ENCODE data around the gene PTTG1IP2. TPM values are rescaled to one million over a fixed set of nuclear protein-coding genes. Genes with fewer than 3 reads are reported as not detected.

The PTTG1IP2 gene
- not detected for polyA plus RNA-seq (2012; ENCODE audit: insufficient read length, low read depth)

DNA sequence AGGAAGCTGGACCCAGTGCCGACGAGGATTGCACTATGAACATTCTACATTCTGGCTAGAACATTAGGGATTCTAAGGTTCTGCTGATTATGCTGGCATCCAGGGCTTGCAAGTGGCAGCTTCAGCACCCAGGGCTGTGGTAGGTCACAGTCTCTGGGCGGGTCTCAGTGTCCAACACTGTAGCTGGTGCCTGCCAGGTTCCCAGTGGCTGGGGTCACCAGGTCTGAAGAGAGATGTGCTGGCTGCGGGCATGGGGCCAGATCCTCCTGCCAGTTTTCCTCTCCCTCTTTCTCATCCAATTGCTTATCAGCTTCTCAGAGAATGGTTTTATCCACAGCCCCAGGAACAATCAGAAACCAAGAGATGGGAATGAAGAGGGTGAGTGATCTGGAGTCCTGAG lies at the start of gene PTTG1IP2:
Gene PTTG1IP2 (plus strand): TSS at position 86 of the 400 bp plus-strand sequence. CDS start 148 bp downstream, at position 234.
- no peak for TF ChIP-seq FOXP2 (optimal IDR thresholded peaks at IDR 0.05; ENCODE audit: borderline replicate concordance, extremely low read depth, extremely low read length, insufficient read depth)
- no peak for TF ChIP-seq TAF1 (IDR thresholded peaks at IDR 0.05; ENCODE audit: borderline replicate concordance, insufficient read depth, low read length)
- no peak for TF ChIP-seq POLR2AphosphoS5 (IDR thresholded peaks at IDR 0.05; ENCODE audit: low read depth, low read length)
- no peak for TF ChIP-seq SIN3A (IDR thresholded peaks at IDR 0.05; ENCODE audit: borderline replicate concordance, insufficient read depth, low read length)
- TF ChIP-seq, protein P1, sequence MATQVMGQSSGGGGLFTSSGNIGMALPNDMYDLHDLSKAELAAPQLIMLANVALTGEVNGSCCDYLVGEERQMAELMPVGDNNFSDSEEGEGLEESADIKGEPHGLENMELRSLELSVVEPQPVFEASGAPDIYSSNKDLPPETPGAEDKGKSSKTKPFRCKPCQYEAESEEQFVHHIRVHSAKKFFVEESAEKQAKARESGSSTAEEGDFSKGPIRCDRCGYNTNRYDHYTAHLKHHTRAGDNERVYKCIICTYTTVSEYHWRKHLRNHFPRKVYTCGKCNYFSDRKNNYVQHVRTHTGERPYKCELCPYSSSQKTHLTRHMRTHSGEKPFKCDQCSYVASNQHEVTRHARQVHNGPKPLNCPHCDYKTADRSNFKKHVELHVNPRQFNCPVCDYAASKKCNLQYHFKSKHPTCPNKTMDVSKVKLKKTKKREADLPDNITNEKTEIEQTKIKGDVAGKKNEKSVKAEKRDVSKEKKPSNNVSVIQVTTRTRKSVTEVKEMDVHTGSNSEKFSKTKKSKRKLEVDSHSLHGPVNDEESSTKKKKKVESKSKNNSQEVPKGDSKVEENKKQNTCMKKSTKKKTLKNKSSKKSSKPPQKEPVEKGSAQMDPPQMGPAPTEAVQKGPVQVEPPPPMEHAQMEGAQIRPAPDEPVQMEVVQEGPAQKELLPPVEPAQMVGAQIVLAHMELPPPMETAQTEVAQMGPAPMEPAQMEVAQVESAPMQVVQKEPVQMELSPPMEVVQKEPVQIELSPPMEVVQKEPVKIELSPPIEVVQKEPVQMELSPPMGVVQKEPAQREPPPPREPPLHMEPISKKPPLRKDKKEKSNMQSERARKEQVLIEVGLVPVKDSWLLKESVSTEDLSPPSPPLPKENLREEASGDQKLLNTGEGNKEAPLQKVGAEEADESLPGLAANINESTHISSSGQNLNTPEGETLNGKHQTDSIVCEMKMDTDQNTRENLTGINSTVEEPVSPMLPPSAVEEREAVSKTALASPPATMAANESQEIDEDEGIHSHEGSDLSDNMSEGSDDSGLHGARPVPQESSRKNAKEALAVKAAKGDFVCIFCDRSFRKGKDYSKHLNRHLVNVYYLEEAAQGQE (IDR thresholded peaks at IDR 0.05; ENCODE audit: insufficient read depth in 1 of 2, low read depth in 2 of 2, low read length in 2 of 2): no peak

DNA sequence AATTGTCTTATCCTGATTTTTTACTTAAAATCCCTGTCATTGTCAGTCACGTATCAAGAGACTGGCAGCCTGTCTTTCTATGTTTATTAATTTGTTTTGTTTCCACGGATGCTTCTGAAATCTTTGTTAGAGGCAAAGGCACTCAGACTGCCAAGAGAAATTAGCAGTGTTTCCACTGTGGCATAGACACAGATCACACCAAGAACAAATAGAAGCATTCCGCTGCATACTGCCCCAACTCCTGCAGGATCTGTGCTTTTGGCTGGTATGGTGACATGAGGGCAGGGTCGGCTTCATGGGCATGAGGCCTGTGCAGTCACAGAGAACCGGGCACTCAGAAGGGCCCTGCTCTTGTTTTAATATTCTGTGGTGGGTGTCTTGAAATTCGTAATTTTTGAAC lies 47.8 kb upstream of the PTTG1IP2 start:
- TF ChIP-seq FOXP2 (optimal IDR thresholded peaks at IDR 0.05; ENCODE audit: borderline replicate concordance, extremely low read depth, extremely low read length, insufficient read depth) (no peak), POLR2AphosphoS5 (IDR thresholded peaks at IDR 0.05; ENCODE audit: low read depth, low read length) (no peak), SIN3A (IDR thresholded peaks at IDR 0.05; ENCODE audit: borderline replicate concordance, insufficient read depth, low read length) (no peak), TAF1 (IDR thresholded peaks at IDR 0.05; ENCODE audit: borderline replicate concordance, insufficient read depth, low read length) (no peak)
- TF ChIP-seq, protein P1 (IDR thresholded peaks at IDR 0.05; ENCODE audit: insufficient read depth in 1 of 2, low read depth in 2 of 2, low read length in 2 of 2): no peak

DNA sequence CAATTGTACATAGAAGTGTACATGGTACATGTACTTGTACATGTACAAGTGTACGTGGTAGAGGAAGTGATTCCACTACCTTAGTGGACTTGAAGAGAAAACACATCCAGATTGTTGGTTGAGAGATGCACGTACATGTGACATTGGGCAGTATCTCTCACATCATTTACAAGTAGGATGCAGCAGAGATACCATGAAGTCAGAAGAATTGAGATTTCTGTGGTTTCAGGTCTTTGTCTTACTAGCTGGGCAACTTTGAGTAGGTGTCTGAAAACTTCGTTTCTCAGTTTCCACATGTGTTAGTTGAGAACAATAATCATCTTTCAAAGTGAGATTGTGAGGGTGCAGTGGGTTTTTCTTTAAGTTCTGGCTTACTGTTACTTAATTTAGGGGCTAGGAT lies 44.7 kb upstream of the PTTG1IP2 start:
- TF ChIP-seq FOXP2 (optimal IDR thresholded peaks at IDR 0.05; ENCODE audit: borderline replicate concordance, extremely low read depth, extremely low read length, insufficient read depth) (no peak), POLR2AphosphoS5 (IDR thresholded peaks at IDR 0.05; ENCODE audit: low read depth, low read length) (no peak), SIN3A (IDR thresholded peaks at IDR 0.05; ENCODE audit: borderline replicate concordance, insufficient read depth, low read length) (no peak), TAF1 (IDR thresholded peaks at IDR 0.05; ENCODE audit: borderline replicate concordance, insufficient read depth, low read length) (no peak)
- TF ChIP-seq, protein P1 (IDR thresholded peaks at IDR 0.05; ENCODE audit: insufficient read depth in 1 of 2, low read depth in 2 of 2, low read length in 2 of 2): no peak

DNA sequence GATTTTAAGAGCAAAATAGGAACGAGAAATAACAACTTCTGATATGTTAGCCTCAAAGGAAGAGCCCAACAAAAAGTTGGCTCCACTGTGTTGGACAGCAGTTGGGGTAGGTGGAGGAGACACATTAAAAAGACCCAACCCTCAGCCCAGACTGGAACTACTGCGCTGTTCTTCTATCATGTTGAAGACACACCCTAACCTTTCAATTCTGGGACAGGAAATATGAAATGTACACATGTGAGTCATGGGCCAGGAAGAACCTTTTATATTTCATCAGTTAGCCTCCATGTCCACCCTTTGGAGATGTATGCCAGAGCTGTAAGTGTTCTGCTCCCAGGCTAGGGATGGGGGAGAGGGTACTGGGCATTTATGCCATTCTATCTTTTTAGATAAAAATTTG lies 44.1 kb upstream of the PTTG1IP2 start:
- TF ChIP-seq FOXP2 (optimal IDR thresholded peaks at IDR 0.05; ENCODE audit: borderline replicate concordance, extremely low read depth, extremely low read length, insufficient read depth): no peak

- TF ChIP-seq, protein P1 (IDR thresholded peaks at IDR 0.05; ENCODE audit: insufficient read depth in 1 of 2, low read depth in 2 of 2, low read length in 2 of 2): no peak
- TF ChIP-seq POLR2AphosphoS5 (IDR thresholded peaks at IDR 0.05; ENCODE audit: low read depth, low read length) (no peak), TAF1 (IDR thresholded peaks at IDR 0.05; ENCODE audit: borderline replicate concordance, insufficient read depth, low read length) (no peak), SIN3A (IDR thresholded peaks at IDR 0.05; ENCODE audit: borderline replicate concordance, insufficient read depth, low read length) (no peak), FOXP2 (optimal IDR thresholded peaks at IDR 0.05; ENCODE audit: borderline replicate concordance, extremely low read depth, extremely low read length, insufficient read depth) (no peak)
Measured at GRCh38 chr7:90430614-90431460, 38.6 kb upstream of the PTTG1IP2 start.
